Measurements from ENCODE around the gene GSG1L2.

GRCh38 chr17:9755083-9755482 is 66.8 kb downstream of the GSG1L2 start:
- TF ChIP-seq POLR2AphosphoS5 (IDR thresholded peaks at IDR 0.05; ENCODE audit: low read depth, low read length) (no peak), CTCF (IDR thresholded peaks at IDR 0.05) (no peak), TCF7L2 (IDR thresholded peaks at IDR 0.05; ENCODE audit: low read depth, low read length) (no peak), SIN3A (IDR thresholded peaks at IDR 0.05; ENCODE audit: borderline replicate concordance, insufficient read depth, low read depth, low read length) (no peak), REST (IDR thresholded peaks at IDR 0.05; ENCODE audit: insufficient read depth in 1 of 2, low read depth in 2 of 2, low read length in 1 of 2) (no peak)

All from Panc1 (cell line).